ENCODE measurements around the gene GTF2IRD1.
"Not testable (repeated sequence)": the region's sequence is repeated elsewhere in the genome, so short reads cannot be mapped to it uniquely, and the experiment has no call there.

The GTF2IRD1 gene

GRCh38 chr7:74516214-74516613, 62.5 kb downstream of the GTF2IRD1 start:
- DNase-seq (ENCODE audit: low read depth): no peak

- no peak for DNase-seq (ENCODE audit: low read depth)
These were observed 64.3 kb downstream of the GTF2IRD1 start for GRCh38 chr7:74518041-74518440.

GRCh38 chr7:74518654-74519053, 64.9 kb downstream of the GTF2IRD1 start:
- no peak for DNase-seq (ENCODE audit: low read depth)

- no peak for DNase-seq (ENCODE audit: low read depth)
These were observed 65.7 kb downstream of the GTF2IRD1 start for GRCh38 chr7:74519395-74519794.

DNA sequence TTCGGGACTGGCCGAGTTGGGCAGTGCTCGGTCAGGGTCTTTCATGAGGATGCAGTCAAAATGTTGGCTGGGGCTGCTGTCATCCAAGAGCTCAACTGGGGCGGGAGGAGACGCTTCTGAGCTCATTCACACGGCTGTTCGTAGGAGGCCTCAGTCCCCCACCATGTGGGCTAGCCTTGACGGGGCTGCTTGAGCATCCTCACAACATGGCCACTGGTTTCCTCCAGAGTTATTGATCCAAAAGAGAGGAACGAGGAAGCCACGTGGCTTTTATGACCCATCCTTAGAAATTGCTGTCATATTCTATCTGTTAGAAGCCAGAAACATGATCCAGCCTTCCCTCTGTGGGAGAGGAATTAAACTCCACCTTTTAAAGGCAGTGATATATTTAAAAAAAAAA, 68.1 kb downstream of the GTF2IRD1 start:
- DNase-seq (ENCODE audit: low read depth): no peak

DNA sequence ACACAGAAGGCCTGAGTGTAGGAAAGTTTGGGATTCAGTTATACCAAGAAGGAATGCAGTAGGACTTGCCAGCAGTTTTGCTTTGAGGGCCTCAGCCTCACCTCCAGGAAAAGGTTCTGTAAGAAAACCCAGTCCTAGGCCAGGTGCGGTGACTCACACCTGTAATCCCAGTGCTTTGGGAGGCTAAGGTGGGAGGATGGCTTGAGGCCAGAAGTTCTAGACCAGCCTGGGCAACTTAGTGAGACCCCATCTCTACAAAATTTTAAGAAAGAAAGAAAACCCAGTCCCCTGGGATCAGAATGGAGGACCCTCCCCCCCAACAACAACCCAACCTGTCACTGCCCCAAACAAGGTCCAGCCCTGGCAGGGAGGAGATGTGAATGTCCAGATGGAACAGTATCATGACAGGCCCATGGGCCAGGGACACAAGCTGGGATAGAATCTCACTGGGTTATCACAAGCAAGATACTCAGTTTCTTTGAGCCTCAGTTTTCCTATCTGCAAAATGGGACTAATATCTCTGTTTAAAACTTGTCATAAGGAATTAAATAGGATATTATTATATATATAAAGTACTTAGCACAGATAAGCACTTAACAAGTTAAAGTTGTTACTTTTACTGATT, 68.7 kb downstream of the GTF2IRD1 start:
- DNase-seq (ENCODE audit: low read depth): no peak

- DNase-seq (ENCODE audit: low read depth): no peak
These were observed 69.3 kb downstream of the GTF2IRD1 start for GRCh38 chr7:74523015-74523414.

- no peak for DNase-seq (ENCODE audit: low read depth)
These were observed 71.4 kb downstream of the GTF2IRD1 start for GRCh38 chr7:74525140-74525539.

- no peak for DNase-seq (ENCODE audit: low read depth)
These were observed 72.2 kb downstream of the GTF2IRD1 start for GRCh38 chr7:74525881-74526280.

- DNase-seq (ENCODE audit: low read depth): no peak
These were observed 73.1 kb downstream of the GTF2IRD1 start for GRCh38 chr7:74526780-74527179.

DNA sequence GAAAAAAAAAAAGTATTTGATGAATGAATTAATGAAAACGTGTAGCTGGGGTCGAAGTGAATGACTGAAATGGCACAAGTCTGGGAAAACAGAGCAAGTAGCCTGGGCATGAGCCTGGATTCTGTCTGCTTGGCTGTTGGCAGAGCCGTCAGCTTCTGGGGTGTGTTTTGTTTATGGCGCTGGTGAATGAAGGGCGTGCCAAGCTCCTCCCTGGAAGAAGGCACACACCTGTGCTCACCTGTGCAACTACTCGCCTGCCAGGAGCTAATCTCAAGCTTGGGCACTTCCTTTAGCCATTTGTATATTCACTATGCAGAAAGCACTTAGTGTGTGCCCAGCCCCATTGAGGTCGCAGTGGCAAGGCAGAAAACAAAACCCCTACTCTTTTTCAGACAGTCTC, 74.1 kb downstream of the GTF2IRD1 start:
- DNase-seq (ENCODE audit: low read depth): no peak

- not testable (repeated sequence) for DNase-seq (ENCODE audit: low read depth)
These were observed 75.1 kb downstream of the GTF2IRD1 start for GRCh38 chr7:74528773-74529172.

- no peak for DNase-seq (ENCODE audit: low read depth)
These were observed 82.2 kb downstream of the GTF2IRD1 start for GRCh38 chr7:74535951-74536356.

DNA sequence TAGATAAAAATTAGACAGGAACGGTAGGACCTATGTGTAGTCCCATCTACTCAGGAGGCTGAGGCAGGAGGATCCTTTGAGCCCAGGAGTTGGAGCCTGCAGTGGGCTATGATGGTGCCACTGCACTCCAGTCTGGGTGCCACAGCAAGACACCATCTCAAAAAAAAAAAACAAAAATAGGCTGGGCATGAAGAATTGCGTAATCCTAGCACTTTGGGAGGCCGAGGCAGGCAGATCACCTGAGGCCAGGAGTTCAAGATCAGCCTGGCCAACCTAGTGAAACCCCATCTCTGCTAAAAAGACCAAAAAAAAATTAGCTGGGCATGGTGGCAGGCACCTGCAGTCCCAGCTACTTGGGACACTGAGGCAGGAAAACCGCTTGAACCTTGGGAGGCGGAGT, 88.2 kb downstream of the GTF2IRD1 start:
- DNase-seq (ENCODE audit: low read depth): not testable (repeated sequence)

DNA sequence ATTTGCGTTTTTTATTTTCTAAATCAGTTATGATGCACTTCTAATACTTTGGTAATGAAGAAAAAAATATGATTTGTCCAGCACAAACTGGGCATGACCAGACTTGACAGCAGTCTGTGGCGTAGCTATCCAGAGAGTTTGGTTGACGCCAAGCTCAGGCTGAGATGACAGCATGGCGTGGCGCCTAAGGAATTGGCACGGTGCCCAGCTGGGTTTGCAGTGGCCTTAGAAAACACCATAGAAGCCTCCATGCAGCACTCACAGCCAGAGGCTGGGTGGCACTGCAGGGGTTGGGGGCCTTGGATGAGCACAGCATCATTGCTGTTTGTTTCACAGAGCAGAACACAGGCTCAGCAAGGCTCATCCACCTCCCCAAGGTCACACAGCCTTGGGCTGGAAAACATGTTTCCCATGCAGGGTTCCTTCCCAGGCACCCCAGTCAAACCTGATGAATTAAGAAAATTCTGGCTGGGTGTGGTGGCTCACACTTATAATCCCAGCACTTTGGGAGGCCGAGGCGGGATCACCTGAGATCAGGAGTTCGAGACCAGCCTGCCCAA, 88.9 kb downstream of the GTF2IRD1 start:
- no peak for DNase-seq (ENCODE audit: low read depth)

GRCh38 chr7:74544706-74545469, 91.2 kb downstream of the GTF2IRD1 start:
- peak; percentile 67 for DNase-seq (ENCODE audit: low read depth)

GRCh38 chr7:74545921-74546320, 92.2 kb downstream of the GTF2IRD1 start:
- no peak for DNase-seq (ENCODE audit: low read depth)

- DNase-seq (ENCODE audit: low read depth): not testable (repeated sequence)
These were observed 99.9 kb downstream of the GTF2IRD1 start for GRCh38 chr7:74553596-74554012.

DNA sequence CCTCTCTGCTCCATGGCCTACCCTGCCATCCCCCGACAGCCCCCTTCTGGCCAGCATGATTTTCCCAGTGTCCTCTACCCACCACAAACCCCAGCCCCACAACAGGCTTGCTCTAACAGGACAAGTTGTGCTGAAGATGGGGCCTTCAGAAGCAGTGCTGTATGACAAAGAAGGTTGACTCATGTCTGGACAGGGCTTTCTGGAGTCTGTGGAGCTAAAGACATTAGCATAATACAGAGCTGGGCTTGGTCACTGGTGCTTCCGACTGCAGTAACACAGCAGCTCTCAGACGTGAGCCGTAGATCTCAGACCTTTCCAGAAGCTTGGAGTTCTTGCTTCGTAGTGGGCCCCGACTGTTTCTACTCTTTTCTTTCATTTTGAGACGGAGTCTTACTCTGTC, 100.5 kb downstream of the GTF2IRD1 start:
- peak; percentile 16 for DNase-seq (ENCODE audit: low read depth)

GRCh38 chr7:74560086-74560719, 106.5 kb downstream of the GTF2IRD1 start:
- no peak for DNase-seq (ENCODE audit: low read depth)

DNA sequence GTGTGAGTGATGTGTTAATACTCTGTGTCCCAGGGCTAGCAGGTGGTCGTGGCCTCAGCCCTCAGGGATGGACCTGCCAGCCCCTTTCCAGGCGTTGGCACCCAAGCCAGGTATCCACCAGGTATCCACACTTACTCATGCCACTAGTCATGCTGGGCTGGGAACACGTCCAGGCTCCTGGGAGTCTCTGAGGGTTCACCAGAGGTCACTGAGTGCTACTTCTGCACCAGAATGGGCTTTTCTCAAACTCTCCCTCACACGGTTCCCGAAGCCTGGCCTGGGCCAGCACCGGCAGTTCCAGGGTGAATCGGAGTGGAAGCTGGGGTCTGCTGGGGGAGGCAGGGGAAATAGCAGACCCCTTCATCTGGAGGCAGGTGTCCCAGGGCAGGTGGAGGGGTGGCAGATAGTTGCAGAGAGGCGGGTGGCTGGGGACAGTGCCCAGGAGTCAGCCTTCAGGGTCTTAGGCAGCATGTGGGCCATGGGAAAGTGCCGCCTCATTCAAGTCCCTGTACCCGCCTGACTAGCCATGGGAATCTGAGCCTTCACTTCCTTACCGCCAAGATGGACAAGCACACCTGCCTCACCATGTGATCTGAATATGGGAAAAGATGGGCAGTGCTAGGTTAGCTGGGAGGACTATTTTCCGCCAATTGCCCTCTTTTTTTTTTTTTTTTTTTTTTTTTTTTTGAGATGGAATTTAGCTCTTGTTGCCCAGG, 108.3 kb downstream of the GTF2IRD1 start:
- DNase-seq (ENCODE audit: low read depth): no peak

DNA sequence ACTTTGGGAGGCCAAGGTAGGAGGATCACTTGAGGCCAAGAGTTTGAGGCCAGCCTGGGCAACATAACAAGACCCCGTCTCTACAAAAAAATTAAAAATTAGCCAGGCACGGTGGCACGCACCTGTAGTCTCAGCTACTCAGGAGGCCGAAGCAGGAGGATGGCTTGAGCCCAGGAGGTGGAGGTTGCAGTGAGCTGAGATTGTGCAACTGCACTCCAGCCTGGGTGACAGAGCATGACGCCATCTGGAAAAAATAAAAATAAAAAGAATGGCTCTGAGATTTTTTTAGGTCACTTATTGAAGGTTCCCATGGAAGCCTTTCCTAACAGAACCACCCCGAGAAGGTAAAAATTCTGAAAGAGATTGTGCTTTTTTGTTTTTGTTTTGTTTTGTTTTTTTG, 109.9 kb downstream of the GTF2IRD1 start:
- DNase-seq (ENCODE audit: low read depth): not testable (repeated sequence)
